ENCODE results near the gene GXYLT1.

GRCh38 chr12:42178101-42178500 lies 33.4 kb upstream of the GXYLT1 start:
- TF ChIP-seq CTCF (IDR thresholded peaks at IDR 0.05) (no peak), POLR2A (IDR thresholded peaks at IDR 0.05) (no peak), POLR2AphosphoS5 (IDR thresholded peaks at IDR 0.05) (no peak), EP300 (IDR thresholded peaks at IDR 0.05) (no peak)
